GM12874 (cell line): ENCODE results near the gene SOX1.

Experiments used
- TF ChIP-seq, protein P1 (sequence below): IDR thresholded peaks from 2 replicates; pipeline ENCODE4 v1.5.1; 2011; ENCODE audit warnings: low read depth, mild to moderate bottlenecking, control low read depth, low read length, moderate library complexity; ENCODE audit not compliant: insufficient read depth

SOX1 gene

GRCh38 chr13:112063807-112064206 is 3.1 kb upstream of the SOX1 start:
- TF ChIP-seq, protein P1, sequence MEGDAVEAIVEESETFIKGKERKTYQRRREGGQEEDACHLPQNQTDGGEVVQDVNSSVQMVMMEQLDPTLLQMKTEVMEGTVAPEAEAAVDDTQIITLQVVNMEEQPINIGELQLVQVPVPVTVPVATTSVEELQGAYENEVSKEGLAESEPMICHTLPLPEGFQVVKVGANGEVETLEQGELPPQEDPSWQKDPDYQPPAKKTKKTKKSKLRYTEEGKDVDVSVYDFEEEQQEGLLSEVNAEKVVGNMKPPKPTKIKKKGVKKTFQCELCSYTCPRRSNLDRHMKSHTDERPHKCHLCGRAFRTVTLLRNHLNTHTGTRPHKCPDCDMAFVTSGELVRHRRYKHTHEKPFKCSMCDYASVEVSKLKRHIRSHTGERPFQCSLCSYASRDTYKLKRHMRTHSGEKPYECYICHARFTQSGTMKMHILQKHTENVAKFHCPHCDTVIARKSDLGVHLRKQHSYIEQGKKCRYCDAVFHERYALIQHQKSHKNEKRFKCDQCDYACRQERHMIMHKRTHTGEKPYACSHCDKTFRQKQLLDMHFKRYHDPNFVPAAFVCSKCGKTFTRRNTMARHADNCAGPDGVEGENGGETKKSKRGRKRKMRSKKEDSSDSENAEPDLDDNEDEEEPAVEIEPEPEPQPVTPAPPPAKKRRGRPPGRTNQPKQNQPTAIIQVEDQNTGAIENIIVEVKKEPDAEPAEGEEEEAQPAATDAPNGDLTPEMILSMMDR: no peak

DNA sequence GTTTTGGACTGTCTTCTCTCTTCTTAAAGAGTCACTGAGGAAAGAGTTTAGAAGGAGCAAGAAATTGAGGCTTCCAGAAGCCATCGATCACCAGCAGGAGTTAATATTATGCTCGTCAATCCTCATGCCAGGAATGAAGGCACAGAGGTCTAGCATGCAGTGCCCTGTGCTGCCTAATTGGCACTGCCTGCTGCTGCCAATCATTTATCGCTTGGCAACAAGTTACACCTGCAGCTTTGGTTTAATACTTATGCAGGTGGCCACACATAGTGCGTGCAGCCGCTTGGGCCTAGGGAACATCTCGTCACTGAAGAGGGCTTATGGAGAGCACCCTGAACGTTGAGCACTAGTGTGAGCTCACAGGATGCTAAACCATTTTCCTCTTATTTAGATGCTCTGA is 2.7 kb upstream of the SOX1 start:
- TF ChIP-seq, protein P1: no peak

GRCh38 chr13:112065521-112065866 is 1.5 kb upstream of the SOX1 start:
- TF ChIP-seq, protein P1: no peak

GRCh38 chr13:112065867-112066623 is 904 bp upstream of the SOX1 start:
- TF ChIP-seq, protein P1: no peak

DNA sequence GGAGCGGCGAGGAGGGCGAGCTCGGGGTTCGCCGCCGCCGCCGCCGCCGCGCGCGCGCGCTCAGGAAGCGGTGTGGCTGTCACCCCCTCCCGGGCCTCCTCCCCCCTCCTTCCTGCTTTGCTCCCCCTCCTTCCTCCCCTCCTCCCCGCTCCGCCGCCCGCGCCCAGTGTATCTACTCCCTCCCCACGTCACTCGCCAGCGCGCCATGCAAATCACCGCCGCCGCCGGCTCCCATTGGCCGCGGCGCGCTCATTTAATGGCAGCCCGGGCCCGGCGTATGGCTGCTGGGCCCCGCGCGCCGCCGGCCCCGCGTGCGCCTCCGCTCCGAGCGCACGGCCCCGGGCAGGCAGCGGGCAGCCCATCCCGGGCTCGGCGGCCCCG is 335 bp upstream of the SOX1 start:
- TF ChIP-seq, protein P1: no peak

DNA sequence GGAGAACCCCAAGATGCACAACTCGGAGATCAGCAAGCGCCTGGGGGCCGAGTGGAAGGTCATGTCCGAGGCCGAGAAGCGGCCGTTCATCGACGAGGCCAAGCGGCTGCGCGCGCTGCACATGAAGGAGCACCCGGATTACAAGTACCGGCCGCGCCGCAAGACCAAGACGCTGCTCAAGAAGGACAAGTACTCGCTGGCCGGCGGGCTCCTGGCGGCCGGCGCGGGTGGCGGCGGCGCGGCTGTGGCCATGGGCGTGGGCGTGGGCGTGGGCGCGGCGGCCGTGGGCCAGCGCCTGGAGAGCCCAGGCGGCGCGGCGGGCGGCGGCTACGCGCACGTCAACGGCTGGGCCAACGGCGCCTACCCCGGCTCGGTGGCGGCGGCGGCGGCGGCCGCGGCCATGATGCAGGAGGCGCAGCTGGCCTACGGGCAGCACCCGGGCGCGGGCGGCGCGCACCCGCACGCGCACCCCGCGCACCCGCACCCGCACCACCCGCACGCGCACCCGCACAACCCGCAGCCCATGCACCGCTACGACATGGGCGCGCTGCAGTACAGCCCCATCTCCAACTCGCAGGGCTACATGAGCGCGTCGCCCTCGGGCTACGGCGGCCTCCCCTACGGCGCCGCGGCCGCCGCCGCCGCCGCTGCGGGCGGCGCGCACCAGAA is 1.1 kb downstream of the SOX1 start:
- TF ChIP-seq, protein P1: no peak

DNA sequence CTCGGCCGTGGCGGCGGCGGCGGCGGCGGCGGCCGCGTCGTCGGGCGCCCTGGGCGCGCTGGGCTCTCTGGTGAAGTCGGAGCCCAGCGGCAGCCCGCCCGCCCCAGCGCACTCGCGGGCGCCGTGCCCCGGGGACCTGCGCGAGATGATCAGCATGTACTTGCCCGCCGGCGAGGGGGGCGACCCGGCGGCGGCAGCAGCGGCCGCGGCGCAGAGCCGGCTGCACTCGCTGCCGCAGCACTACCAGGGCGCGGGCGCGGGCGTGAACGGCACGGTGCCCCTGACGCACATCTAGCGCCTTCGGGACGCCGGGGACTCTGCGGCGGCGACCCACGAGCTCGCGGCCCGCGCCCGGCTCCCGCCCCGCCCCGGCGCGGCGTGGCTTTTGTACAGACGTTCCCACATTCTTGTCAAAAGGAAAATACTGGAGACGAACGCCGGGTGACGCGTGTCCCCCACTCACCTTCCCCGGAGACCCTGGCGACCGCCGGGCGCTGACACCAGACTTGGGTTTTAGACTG is 1.7 kb downstream of the SOX1 start:
- TF ChIP-seq, protein P1: no peak
